GM12878 (cell line): ENCODE data around the gene ALCAM.

Experiments used
- EP300 ChIP-seq, 2 experiments: fragments of 150-350 bp in 1 of 2; IDR thresholded peaks; 2 replicates each; pipeline ENCODE4 v1.6.1; 2011 to 2012; ENCODE audit warnings: low read depth in 2 of 2, low read length in 2 of 2, borderline replicate concordance in 1 of 2, improper control_type of control experiment in 1 of 2, inconsistent platforms in 1 of 2; ENCODE audit not compliant: control insufficient read depth in 1 of 2
- TAF1 ChIP-seq: IDR thresholded peaks from 2 replicates; pipeline ENCODE4 v1.6.1; 2011; ENCODE audit warnings: mild to moderate bottlenecking, low read depth, low read length, borderline replicate concordance

GRCh38 chr3:105599350-105599749, 232.6 kb downstream of the ALCAM start:
- TF ChIP-seq EP300 (IDR thresholded peaks at IDR 0.05; ENCODE audit: borderline replicate concordance in 1 of 2, control insufficient read depth in 1 of 2, low read depth in 2 of 2, low read length in 2 of 2) (no peak), TAF1 (no peak)
